Loucy (cell line): ENCODE results near the gene ELOVL6.
A peak's percentile ranks its signal among the peaks of the same experiment; 100 is the strongest.

Experiments used
- H2AFZ ChIP-seq: fragments of 200-600 bp; sonication (generic); 2 replicates; pipeline ENCODE4 v1.6.0; 2016; ENCODE audit warnings: antibody characterized with exemption, mild to moderate bottlenecking, low read length, moderate library complexity
- H3F3A ChIP-seq: fragments of 200-600 bp; 2 replicates; pipeline ENCODE4 v1.6.0; 2016; ENCODE audit warnings: antibody characterized with exemption, low read depth, mild to moderate bottlenecking
- H3K27me3 ChIP-seq: fragments of 200-600 bp; sonication (generic); 2 replicates; pipeline ENCODE4 v1.6.1; 2014; ENCODE audit warnings: low read length, mild to moderate bottlenecking; ENCODE audit not compliant: insufficient read depth, poor library complexity, severe bottlenecking
- H3K36me3 ChIP-seq: fragments of 200-600 bp; sonication (generic); 2 replicates; pipeline ENCODE4 v1.6.1; 2016; ENCODE audit warnings: low read length; ENCODE audit not compliant: insufficient read depth
- H3K4me1 ChIP-seq: fragments of 200-600 bp; sonication (generic); 2 replicates; pipeline ENCODE4 v1.5.1; 2014; ENCODE audit warnings: low read length, mild to moderate bottlenecking; ENCODE audit not compliant: insufficient read depth, poor library complexity, severe bottlenecking
- H3K4me2 ChIP-seq: fragments of 200-600 bp; sonication (generic); 2 replicates; pipeline ENCODE4 v1.6.0; 2014; ENCODE audit warnings: antibody characterized with exemption, low read length, low read depth, mild to moderate bottlenecking; ENCODE audit not compliant: poor library complexity, severe bottlenecking
- H3K4me3 ChIP-seq: fragments of 200-600 bp; sonication (generic); 2 replicates; pipeline ENCODE4 v1.5.1; 2014; ENCODE audit warnings: low read length, mild to moderate bottlenecking, mixed read lengths; ENCODE audit not compliant: poor library complexity, severe bottlenecking
- H3K79me2 ChIP-seq: fragments of 200-600 bp; sonication (generic); 2 replicates; pipeline ENCODE4 v1.6.1; 2014; ENCODE audit warnings: low read length; ENCODE audit not compliant: insufficient read depth
- H3K9ac ChIP-seq: fragments of 200-600 bp; sonication (generic); 2 replicates; pipeline ENCODE4 v1.6.0; 2014; ENCODE audit warnings: mild to moderate bottlenecking, low read depth, low read length, moderate library complexity; ENCODE audit not compliant: poor library complexity, severe bottlenecking
- H3K9me2 ChIP-seq: fragments of 200-600 bp; sonication (generic); replicated peaks from 2 replicates; pipeline ENCODE4 v1.6.1; 2016; ENCODE audit warnings: low read depth, low read length, mixed read lengths
- H3K9me3 ChIP-seq: fragments of 200-600 bp; sonication (generic); 2 replicates; pipeline ENCODE4 v1.6.1; 2014; ENCODE audit warnings: mild to moderate bottlenecking, antibody characterized with exemption, low read length, low read depth; ENCODE audit not compliant: insufficient read depth
- H4K20me1 ChIP-seq: fragments of 200-600 bp; sonication (generic); 2 replicates; pipeline ENCODE4 v1.6.0; 2014; ENCODE audit warnings: antibody characterized with exemption, low read length, mild to moderate bottlenecking; ENCODE audit not compliant: insufficient read depth, poor library complexity, severe bottlenecking
- EZH2phosphoT487 ChIP-seq: fragments of 200-600 bp; IDR thresholded peaks from 2 replicates; pipeline ENCODE4 v1.6.1; 2018; ENCODE audit warnings: antibody characterized with exemption, mild to moderate bottlenecking, moderate library complexity, borderline replicate concordance
- TF ChIP-seq, protein P1 (sequence below): fragments of 200-600 bp; sonication (generic); conservative IDR thresholded peaks from 2 replicates; pipeline ENCODE4 v1.5.1; 2014; ENCODE audit warnings: mild to moderate bottlenecking, antibody characterized with exemption, low read length

Gene ELOVL6, protein sequence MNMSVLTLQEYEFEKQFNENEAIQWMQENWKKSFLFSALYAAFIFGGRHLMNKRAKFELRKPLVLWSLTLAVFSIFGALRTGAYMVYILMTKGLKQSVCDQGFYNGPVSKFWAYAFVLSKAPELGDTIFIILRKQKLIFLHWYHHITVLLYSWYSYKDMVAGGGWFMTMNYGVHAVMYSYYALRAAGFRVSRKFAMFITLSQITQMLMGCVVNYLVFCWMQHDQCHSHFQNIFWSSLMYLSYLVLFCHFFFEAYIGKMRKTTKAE

DNA sequence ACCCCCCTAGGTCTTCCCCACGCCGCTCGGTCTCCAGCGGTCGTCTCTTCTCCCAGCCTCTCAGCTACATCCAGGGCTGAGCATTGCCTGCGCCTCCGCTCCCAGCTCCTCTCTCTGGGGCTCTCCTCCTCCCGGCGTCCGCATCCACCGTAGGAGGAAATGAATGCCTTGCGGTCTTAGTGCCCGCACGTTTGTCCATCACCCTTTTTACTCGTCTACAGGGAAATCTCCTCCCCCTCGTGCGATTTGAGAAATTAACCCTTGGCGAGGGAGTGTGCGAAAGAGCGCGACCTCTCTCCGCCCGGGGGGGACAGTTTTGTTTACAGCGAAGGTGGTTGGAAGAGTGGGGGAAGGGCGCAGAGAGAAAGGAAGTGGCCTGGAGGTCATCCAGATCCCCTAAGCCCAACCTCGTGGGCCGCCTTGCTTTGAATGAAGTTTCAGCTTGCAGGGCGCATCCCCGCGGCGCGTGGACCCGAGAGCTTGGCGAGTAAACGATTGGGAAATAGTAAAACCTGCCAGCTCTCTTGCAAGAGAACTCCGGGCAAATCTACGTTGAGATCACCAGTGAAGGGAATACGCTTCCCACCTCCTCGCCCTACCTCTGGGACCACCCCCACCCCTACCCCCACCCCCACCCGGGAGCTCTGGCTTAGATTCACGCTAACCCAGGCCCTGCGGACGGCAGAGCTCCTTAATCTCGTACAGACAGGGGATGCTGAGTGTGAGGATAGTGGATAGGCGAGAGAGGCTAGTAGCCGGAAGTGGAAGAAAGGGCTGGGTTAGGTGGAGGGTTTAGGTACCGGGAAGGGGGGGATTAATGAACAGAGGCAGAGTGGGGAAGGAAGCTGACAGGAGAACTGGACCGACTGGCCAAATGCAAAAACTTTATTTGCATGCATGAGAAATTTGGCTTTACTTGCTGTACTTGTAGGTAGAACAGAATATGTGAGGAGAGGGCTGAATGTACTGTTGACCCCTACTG, at the start of gene ELOVL6:
Gene ELOVL6 (minus strand): TSS at position 181 of the 982 bp plus-strand sequence. CDS start 280 bp downstream, outside the sequence.
- no peak for TF ChIP-seq EZH2phosphoT487
- TF ChIP-seq, protein P1, sequence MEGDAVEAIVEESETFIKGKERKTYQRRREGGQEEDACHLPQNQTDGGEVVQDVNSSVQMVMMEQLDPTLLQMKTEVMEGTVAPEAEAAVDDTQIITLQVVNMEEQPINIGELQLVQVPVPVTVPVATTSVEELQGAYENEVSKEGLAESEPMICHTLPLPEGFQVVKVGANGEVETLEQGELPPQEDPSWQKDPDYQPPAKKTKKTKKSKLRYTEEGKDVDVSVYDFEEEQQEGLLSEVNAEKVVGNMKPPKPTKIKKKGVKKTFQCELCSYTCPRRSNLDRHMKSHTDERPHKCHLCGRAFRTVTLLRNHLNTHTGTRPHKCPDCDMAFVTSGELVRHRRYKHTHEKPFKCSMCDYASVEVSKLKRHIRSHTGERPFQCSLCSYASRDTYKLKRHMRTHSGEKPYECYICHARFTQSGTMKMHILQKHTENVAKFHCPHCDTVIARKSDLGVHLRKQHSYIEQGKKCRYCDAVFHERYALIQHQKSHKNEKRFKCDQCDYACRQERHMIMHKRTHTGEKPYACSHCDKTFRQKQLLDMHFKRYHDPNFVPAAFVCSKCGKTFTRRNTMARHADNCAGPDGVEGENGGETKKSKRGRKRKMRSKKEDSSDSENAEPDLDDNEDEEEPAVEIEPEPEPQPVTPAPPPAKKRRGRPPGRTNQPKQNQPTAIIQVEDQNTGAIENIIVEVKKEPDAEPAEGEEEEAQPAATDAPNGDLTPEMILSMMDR = no peak
- H3F3A ChIP-seq = peaks cover 4% of the 10 kb centered on the region; the same call in 1 of the 2 replicates
- no peaks in the 10 kb centered on the region for H3K36me3 ChIP-seq
- H3K79me2 ChIP-seq = peaks cover 48% of the 10 kb centered on the region
- no peaks in the 10 kb centered on the region for H4K20me1 ChIP-seq
- peak within 1 kb of the TSS; percentile 99 for H3K9ac ChIP-seq
- peak within 1 kb of the TSS; percentile 91 for H3K4me3 ChIP-seq
- H3K27me3 ChIP-seq = peaks cover 5% of the 10 kb centered on the region
- peaks cover 22% of the 10 kb centered on the region for H3K4me1 ChIP-seq
- H3K4me2 ChIP-seq = peak within 1 kb of the TSS; percentile 74
- H2AFZ ChIP-seq = peak within 1 kb of the TSS; percentile 77
- no peaks in the 10 kb centered on the region for H3K9me3 ChIP-seq
- H3K9me2 ChIP-seq = no peaks in the 10 kb centered on the region

DNA sequence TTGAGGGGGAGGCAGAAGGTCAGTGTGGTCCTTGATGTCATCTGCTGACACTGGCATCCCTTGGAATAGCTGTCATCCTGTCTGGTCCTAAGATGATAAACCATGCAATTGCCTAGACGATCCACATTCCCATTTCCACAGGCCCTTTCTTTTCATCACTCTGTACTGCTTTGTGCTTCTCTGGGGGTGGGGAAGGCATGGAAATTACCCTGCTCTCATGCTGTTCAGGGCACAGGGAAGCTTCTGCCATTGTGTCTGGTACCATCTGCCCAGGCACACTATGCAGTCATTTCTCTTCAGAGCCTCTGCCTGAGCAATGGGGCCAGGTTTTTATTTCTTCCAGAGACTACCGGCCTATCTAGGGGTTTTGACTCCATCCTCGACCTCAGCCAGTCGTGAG, 49.7 kb upstream of the ELOVL6 start:
- H3F3A ChIP-seq = no peaks in the 10 kb centered on the region
- H3K9me3 ChIP-seq = no peaks in the 10 kb centered on the region
- no peaks in the 10 kb centered on the region for H3K9me2 ChIP-seq
- H3K79me2 ChIP-seq = no peaks in the 10 kb centered on the region
- peaks cover 10% of the 10 kb centered on the region for H3K4me1 ChIP-seq
- no peaks in the 10 kb centered on the region for H3K27me3 ChIP-seq
- no peaks in the 10 kb centered on the region for H3K36me3 ChIP-seq
- H3K9ac ChIP-seq = no peak overlapping the region
- no peak overlapping the region for H2AFZ ChIP-seq
- H4K20me1 ChIP-seq = no peaks in the 10 kb centered on the region
- H3K4me2 ChIP-seq = no peak overlapping the region
- no peak overlapping the region for H3K4me3 ChIP-seq
- no peak for TF ChIP-seq EZH2phosphoT487
- TF ChIP-seq, protein P1 = no peak

DNA sequence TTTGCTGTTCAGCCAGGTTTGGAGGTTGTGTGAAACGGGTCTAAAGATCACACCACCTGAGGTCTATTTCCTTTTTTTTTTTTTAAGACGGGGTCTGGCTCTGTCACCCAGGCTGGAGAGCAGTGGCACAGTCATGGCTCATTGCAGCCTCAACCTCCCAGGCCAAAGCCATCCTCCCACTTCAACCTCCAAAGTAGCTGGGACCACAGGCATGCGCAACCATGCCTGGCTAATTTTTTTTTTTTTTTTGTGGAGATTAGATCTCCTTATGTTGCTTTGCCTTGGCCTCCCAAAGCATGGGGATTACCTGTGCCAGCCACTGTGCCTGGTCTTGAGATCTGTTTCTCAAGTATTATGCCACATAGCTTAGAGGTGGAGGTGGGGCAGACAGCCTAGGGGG, 49.2 kb upstream of the ELOVL6 start:
- Histone ChIP-seq H3K27me3 (no peaks in the 10 kb centered on the region), H3K9ac (no peak overlapping the region), H3K4me2 (no peak overlapping the region), H3K4me3 (no peak overlapping the region), H3F3A (no peaks in the 10 kb centered on the region), H2AFZ (no peak overlapping the region), H3K79me2 (no peaks in the 10 kb centered on the region), H3K9me3 (no peaks in the 10 kb centered on the region), H3K36me3 (no peaks in the 10 kb centered on the region), H3K4me1 (peaks cover 10% of the 10 kb centered on the region), H3K9me2 (no peaks in the 10 kb centered on the region), H4K20me1 (no peaks in the 10 kb centered on the region)
- no peak for TF ChIP-seq EZH2phosphoT487
- TF ChIP-seq, protein P1 = no peak
